MM.1S (cell line): ENCODE measurements around the gene AGPAT3.

Experiments used
- CTCF ChIP-seq: fragments of 300-600 bp; sonication (generic); IDR thresholded peaks from 2 replicates; pipeline ENCODE4 v1.5.1; 2016; ENCODE audit warnings: antibody characterized with exemption, low read length, mixed read lengths
- EZH2 ChIP-seq: fragments of 300-600 bp; sonication (generic); optimal IDR thresholded peaks from 2 replicates; pipeline ENCODE3; 2017; ENCODE audit warnings: low read depth, mild to moderate bottlenecking, antibody characterized with exemption, low read length, mixed read lengths

DNA sequence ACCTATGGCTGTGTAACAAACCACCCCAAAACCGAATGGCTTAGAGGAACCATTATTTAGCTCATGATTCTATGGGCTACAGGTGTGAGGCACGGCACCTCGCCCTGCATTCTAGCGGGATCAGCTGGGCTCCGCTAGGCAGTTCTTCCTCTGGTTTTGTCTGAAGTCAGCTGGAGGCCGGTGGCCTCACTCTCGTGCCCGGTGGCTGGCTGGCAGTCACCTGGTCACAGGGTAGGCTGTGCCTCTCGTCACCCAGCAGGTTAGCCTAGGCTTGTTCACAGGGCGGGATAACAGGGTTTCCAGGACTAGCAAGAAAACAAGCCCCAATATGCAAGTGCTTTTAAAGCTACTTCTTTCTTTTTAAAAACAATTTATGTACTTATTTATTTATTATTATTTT is 16.3 kb upstream of the AGPAT3 start:
- no peak for TF ChIP-seq CTCF
- no peak for TF ChIP-seq EZH2
